ENCODE results near the gene GPT2.

DNA sequence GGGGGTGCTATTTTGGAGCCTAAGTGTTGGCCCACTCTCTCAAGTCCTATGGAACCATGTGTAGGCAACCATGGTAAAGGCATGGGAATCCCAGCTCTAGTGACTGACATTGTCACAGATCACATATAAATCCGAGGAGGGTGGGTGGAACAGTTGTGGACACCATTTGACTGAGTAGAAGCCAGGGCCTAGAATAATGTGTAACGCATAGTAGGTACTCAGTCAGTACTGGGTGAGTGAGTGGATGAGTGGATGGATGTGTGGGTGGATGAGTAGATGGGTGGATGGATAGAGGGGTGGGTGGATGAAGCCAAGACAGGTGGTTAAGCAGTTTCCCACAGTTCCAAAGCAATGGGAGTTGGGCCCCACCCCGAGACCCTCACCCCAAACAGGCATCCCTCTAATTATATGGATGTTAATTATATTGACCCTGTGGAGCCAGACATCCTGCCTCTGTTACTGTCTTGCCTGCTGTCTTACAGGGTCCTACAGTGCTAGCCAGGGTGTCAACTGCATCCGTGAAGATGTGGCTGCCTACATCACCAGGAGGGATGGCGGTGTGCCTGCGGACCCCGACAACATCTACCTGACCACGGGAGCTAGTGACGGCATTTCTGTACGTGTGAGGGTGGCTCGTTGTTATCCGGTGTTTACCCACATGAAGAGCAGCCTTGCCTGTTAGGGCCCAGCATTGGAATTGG lies 22.3 kb downstream of the GPT2 start:
- TF ChIP-seq, protein P1, sequence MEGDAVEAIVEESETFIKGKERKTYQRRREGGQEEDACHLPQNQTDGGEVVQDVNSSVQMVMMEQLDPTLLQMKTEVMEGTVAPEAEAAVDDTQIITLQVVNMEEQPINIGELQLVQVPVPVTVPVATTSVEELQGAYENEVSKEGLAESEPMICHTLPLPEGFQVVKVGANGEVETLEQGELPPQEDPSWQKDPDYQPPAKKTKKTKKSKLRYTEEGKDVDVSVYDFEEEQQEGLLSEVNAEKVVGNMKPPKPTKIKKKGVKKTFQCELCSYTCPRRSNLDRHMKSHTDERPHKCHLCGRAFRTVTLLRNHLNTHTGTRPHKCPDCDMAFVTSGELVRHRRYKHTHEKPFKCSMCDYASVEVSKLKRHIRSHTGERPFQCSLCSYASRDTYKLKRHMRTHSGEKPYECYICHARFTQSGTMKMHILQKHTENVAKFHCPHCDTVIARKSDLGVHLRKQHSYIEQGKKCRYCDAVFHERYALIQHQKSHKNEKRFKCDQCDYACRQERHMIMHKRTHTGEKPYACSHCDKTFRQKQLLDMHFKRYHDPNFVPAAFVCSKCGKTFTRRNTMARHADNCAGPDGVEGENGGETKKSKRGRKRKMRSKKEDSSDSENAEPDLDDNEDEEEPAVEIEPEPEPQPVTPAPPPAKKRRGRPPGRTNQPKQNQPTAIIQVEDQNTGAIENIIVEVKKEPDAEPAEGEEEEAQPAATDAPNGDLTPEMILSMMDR (IDR thresholded peaks at IDR 0.05): no peak
- no peak for TF ChIP-seq EZH2 (IDR thresholded peaks at IDR 0.05)

All from neural progenitor cell (in vitro differentiated cells).